Right lobe of liver (tissue), 6 donors: ENCODE data around the gene CD58. TPM values are rescaled to one million over a fixed set of nuclear protein-coding genes. Genes with fewer than 3 reads are reported as not detected.

Experiments
- ATAC-seq, 4 donors: fragments of 200-7000 bp; cut with Tn5 transposase; one replicate each; pipeline ENCODE4 v1.9.1; 2020; ENCODE audit warnings: mild to moderate bottlenecking in 4 of 4, moderate library complexity in 4 of 4
- DNase-seq, 3 donors: peaks; one replicate each; pipeline ENCODE4 v3.0.0-alpha.2; 2020
- H3K27ac ChIP-seq, 3 donors: fragments of 200-600 bp; one replicate each; pipeline ENCODE4 v1.8.0; 2022
- H3K27me3 ChIP-seq, 2 donors: fragments of 200-600 bp; one replicate each; pipeline ENCODE4 v1.8.0; 2022
- H3K36me3 ChIP-seq, 4 donors: fragments of 200-600 bp; sonication (generic) in 1 of 4; one replicate each; pipeline versions ENCODE4 v1.5.1 to v1.8.0; 2017 to 2022; ENCODE audit warnings: control low read depth in 1 of 4
- H3K4me1 ChIP-seq, 4 donors: fragments of 200-600 bp; sonication (generic) in 1 of 4; one replicate each; pipeline versions ENCODE4 v1.5.1 to v1.8.0; 2017 to 2022; ENCODE audit warnings: control low read depth in 1 of 4
- H3K4me3 ChIP-seq, 3 donors: fragments of 200-600 bp; one replicate each; pipeline ENCODE4 v1.8.0; 2022
- H3K9me3 ChIP-seq, 4 donors: fragments of 200-600 bp; sonication (generic) in 1 of 4; one replicate each; pipeline versions ENCODE4 v1.5.1 to v1.8.0; 2017 to 2022; ENCODE audit warnings: control low read depth in 1 of 4
- CTCF ChIP-seq, 4 donors: fragments of 200-600 bp in 3 of 4; fragments of 450-650 bp in 1 of 4; IDR thresholded peaks; one replicate each; pipeline versions ENCODE4 v1.5.1 to v1.8.0; 2016 to 2022; ENCODE audit warnings: antibody characterized with exemption in 4 of 4, mild to moderate bottlenecking in 2 of 4
- POLR2A ChIP-seq: fragments of 450-650 bp; IDR thresholded peaks from one replicate; pipeline ENCODE4 v1.6.1; 2017; ENCODE audit warnings: antibody characterized with exemption, mild to moderate bottlenecking
- WGBS: methylation state at CpG from one replicate; pipeline ENCODE4 v1.1.6; 2018; ENCODE audit warnings: low coverage, low lambda C conversion rate; ENCODE audit not compliant: insufficient coverage; ENCODE audit errors: missing lambda C conversion rate; 5-methylcytosine and 5-hydroxymethylcytosine counted together
- intact Hi-C, 2 donors: fragments of 100-400 bp; cut with DNase I; formaldehyde crosslinking; loops; one replicate each; pipeline versions ENCODE4 v1.11.2 to v1.14.1; 2022
- total RNA-seq, 6 experiments: library from RNA; depleted of rRNA in 2 of 6; stranded (reverse); fragments of >200 nt in 2 of 6; fragmentation: NEBNext Ultra II Directional in 3 of 6; extraction: Animal tissue kit (Norgen Biotek cat#: 25700) in 3 of 6; gene quantifications; one replicate each; pipeline versions ENCODE4 v1.1.0 to v1.2.4, GENCODE V29; 2016 to 2023
- donor health status: DM: no; HTN: yes; CAD: no.
- donor health status: DM: no; HTN: no; CAD: no.
- donor health status: DM: no; HTN: no; CAD: no.
- donor health status: DM: no; HTN: yes; CAD: no.
- donor health status: DM: no; HTN: yes; CAD: no.

The CD58 gene
- total RNA-seq, 6 experiments from 2014 or later: 3.5 to 13.8 (median 7.5) TPM

GRCh38 chr1:116571215-116571919, 541 bp upstream of the CD58 start:
- H3K36me3 ChIP-seq: no peaks in the 10 kb centered on the region
- WGBS: 11% methylated on average over 14 of the region's 24 CpGs
- intact Hi-C loops: no loop called here
- H3K4me3 ChIP-seq: peak overlapping the region; percentile 69 to 88 (median 78)
- peak overlapping the region; percentile 75 to 89 (median 87) for H3K27ac ChIP-seq
- DNase-seq (no peak), ATAC-seq (no peak)
- H3K9me3 ChIP-seq: no peaks in the 10 kb centered on the region
- TF ChIP-seq POLR2A: no peak
- TF ChIP-seq CTCF (IDR thresholded peaks at IDR 0.05): no peak
- no peaks in the 10 kb centered on the region for H3K27me3 ChIP-seq
- H3K4me1 ChIP-seq: peaks cover 0 to 8% (median 0%) of the 10 kb centered on the region in 4 donors

GRCh38 chr1:116569776-116570357, 959 bp downstream of the CD58 start:
- H3K27ac ChIP-seq: peak overlapping the region in 2 of 3 donors; percentile 87 to 89
- intact Hi-C loops: no loop called here
- no peaks in the 10 kb centered on the region for H3K27me3 ChIP-seq
- no peaks in the 10 kb centered on the region for H3K9me3 ChIP-seq
- DNase-seq (peak; percentile 63 to 70 (median 67)), ATAC-seq (peak; percentile 2 to 59 (median 22))
- WGBS: 18% methylated on average over 10 of the region's 22 CpGs
- peak overlapping the region; percentile 69 to 88 (median 78) for H3K4me3 ChIP-seq
- peaks cover 0 to 8% (median 0%) of the 10 kb centered on the region in 4 donors for H3K4me1 ChIP-seq
- no peak for TF ChIP-seq CTCF (IDR thresholded peaks at IDR 0.05)
- no peak for TF ChIP-seq POLR2A
- no peaks in the 10 kb centered on the region for H3K36me3 ChIP-seq

- no peak for ATAC-seq
Observed at GRCh38 chr1:116569381-116569670, 1.5 kb downstream of the CD58 start.

GRCh38 chr1:116568662-116569380, 2.0 kb downstream of the CD58 start:
- DNase-seq (no peak), ATAC-seq (no peak)
- TF ChIP-seq CTCF (IDR thresholded peaks at IDR 0.05) (no peak), POLR2A (no peak)
- Histone ChIP-seq H3K4me1 (peaks cover 0 to 8% (median 0%) of the 10 kb centered on the region in 4 donors), H3K27me3 (no peaks in the 10 kb centered on the region), H3K27ac (no peak overlapping the region), H3K4me3 (no peak overlapping the region), H3K9me3 (no peaks in the 10 kb centered on the region), H3K36me3 (no peaks in the 10 kb centered on the region)
- intact Hi-C loops: no loop called here
- 80% methylated on average over 1 of the region's 2 CpGs for WGBS

More at GRCh38 chr1:116569381-116569670, 1.5 kb downstream of the CD58 start:
- H3K36me3 ChIP-seq: no peaks in the 10 kb centered on the region
- no peak for TF ChIP-seq POLR2A
- TF ChIP-seq CTCF (IDR thresholded peaks at IDR 0.05): no peak
- no peak overlapping the region for H3K4me3 ChIP-seq
- H3K27ac ChIP-seq: no peak overlapping the region
- DNase-seq: no peak
- H3K27me3 ChIP-seq: no peaks in the 10 kb centered on the region
- no peaks in the 10 kb centered on the region for H3K9me3 ChIP-seq
- peaks cover 0 to 8% (median 0%) of the 10 kb centered on the region in 4 donors for H3K4me1 ChIP-seq
- intact Hi-C loops: no loop called here
